SIG-M5 (cell line): ENCODE data around the gene DLX2.

Source experiments
- DNase-seq: peaks from one replicate; lab custom pipeline; 2025; lab: John Stamatoyannopoulos, UW

Gene DLX2

GRCh38 chr2:172053486-172053885 is 49.2 kb downstream of the DLX2 start:
- DNase-seq = no peak

GRCh38 chr2:172052000-172052983 is 50.4 kb downstream of the DLX2 start:
- DNase-seq = no peak

- DNase-seq = no peak
These were observed 52.1 kb downstream of the DLX2 start for GRCh38 chr2:172050479-172051125.

- DNase-seq = no peak
These were observed 53.1 kb downstream of the DLX2 start for GRCh38 chr2:172049567-172050120.
